HG03064 (cell line): ENCODE data around the gene MAN1A1.

Experiments used
- ATAC-seq: cut with Tn5 transposase; IDR thresholded peaks from one replicate; pipeline ENCODE4 v1.9.1; 2021; ENCODE audit warnings: low read depth; ENCODE audit not compliant: unreplicated experiment

The MAN1A1 gene

GRCh38 chr6:119243037-119243436, 106.5 kb downstream of the MAN1A1 start:
- no peak for ATAC-seq

- ATAC-seq: no peak
Measured at GRCh38 chr6:119241540-119242309, 107.8 kb downstream of the MAN1A1 start.

GRCh38 chr6:119241111-119241465, 108.5 kb downstream of the MAN1A1 start:
- ATAC-seq: no peak

- no peak for ATAC-seq
Measured at GRCh38 chr6:119240257-119241110, 109.1 kb downstream of the MAN1A1 start.

- no peak for ATAC-seq
Measured at GRCh38 chr6:119237177-119237715, 112.3 kb downstream of the MAN1A1 start.

GRCh38 chr6:119234941-119235340, 114.6 kb downstream of the MAN1A1 start:
- no peak for ATAC-seq

- no peak for ATAC-seq
Measured at GRCh38 chr6:119234457-119234856, 115.1 kb downstream of the MAN1A1 start.

- ATAC-seq: no peak
Measured at GRCh38 chr6:119233312-119233984, 116.1 kb downstream of the MAN1A1 start.

- ATAC-seq: no peak
Measured at GRCh38 chr6:119231394-119231793, 118.2 kb downstream of the MAN1A1 start.

- no peak for ATAC-seq
Measured at GRCh38 chr6:119230160-119230559, 119.4 kb downstream of the MAN1A1 start.

GRCh38 chr6:119227377-119227776, 122.2 kb downstream of the MAN1A1 start:
- no peak for ATAC-seq

GRCh38 chr6:119226089-119226488, 123.5 kb downstream of the MAN1A1 start:
- ATAC-seq: peak; percentile 73

- no peak for ATAC-seq
Measured at GRCh38 chr6:119224095-119224701, 125.4 kb downstream of the MAN1A1 start.

GRCh38 chr6:119220452-119220851, 129.1 kb downstream of the MAN1A1 start:
- ATAC-seq: no peak

- ATAC-seq: no peak
Measured at GRCh38 chr6:119218548-119218947, 131.0 kb downstream of the MAN1A1 start.

- ATAC-seq: no peak
Measured at GRCh38 chr6:119215885-119216590, 133.5 kb downstream of the MAN1A1 start.

GRCh38 chr6:119215309-119215708, 134.3 kb downstream of the MAN1A1 start:
- ATAC-seq: no peak

GRCh38 chr6:119210596-119210995, 139.0 kb downstream of the MAN1A1 start:
- no peak for ATAC-seq

GRCh38 chr6:119209452-119210205, 139.9 kb downstream of the MAN1A1 start:
- peak; percentile 66 for ATAC-seq
